Right cardiac atrium (tissue), 5 donors: ENCODE data around the gene FAM43B. TPM values are rescaled to one million over a fixed set of nuclear protein-coding genes. Genes with fewer than 3 reads are reported as not detected.

Experiments used
- ATAC-seq, 2 donors: fragments of 200-7000 bp; cut with Tn5 transposase; one replicate each; pipeline versions ENCODE4 v1.8.0 to v1.9.1; 2020; ENCODE audit warnings: moderate library complexity in 2 of 2, mild to moderate bottlenecking in 1 of 2
- DNase-seq, 3 donors: peaks; one replicate each; pipeline ENCODE4 v3.0.0-alpha.2; 2020
- H3K27ac ChIP-seq: one replicate; pipeline ENCODE4 v1.5.1; 2013; ENCODE audit warnings: mild to moderate bottlenecking, low read length, control low read depth, moderate library complexity
- H3K27me3 ChIP-seq: one replicate; pipeline ENCODE4 v1.6.1; 2013; ENCODE audit not compliant: control insufficient read depth, insufficient read depth
- H3K4me1 ChIP-seq: one replicate; pipeline ENCODE4 v1.6.1; 2013; ENCODE audit warnings: low read length; ENCODE audit not compliant: control insufficient read depth, insufficient read depth
- H3K4me3 ChIP-seq: one replicate; pipeline ENCODE4 v1.5.1; 2013; ENCODE audit warnings: low read length, control low read depth
- H3K9me3 ChIP-seq: one replicate; pipeline ENCODE4 v1.6.1; 2013; ENCODE audit warnings: low read length; ENCODE audit not compliant: control insufficient read depth
- WGBS: extraction: QIAGEN DNeasy Blood & Tissue Kit; methylation state at CpG from one replicate; pipeline ENCODE4 v1.1.7; 2013; 5-methylcytosine and 5-hydroxymethylcytosine counted together
- intact Hi-C, 4 donors: fragments of 100-400 bp; cut with DNase I; formaldehyde crosslinking; loops; one replicate each; pipeline versions ENCODE4 v1.11.0 to v1.14.0; 2022 to 2023
- polyA plus RNA-seq: library from polyadenylated mRNA; stranded (reverse); fragments of 200-250 nt; gene quantifications from one replicate; pipeline ENCODE4 v1.2.3, GENCODE V29; 2013
- total RNA-seq, 4 donors: library from RNA; stranded (reverse); fragmentation: NEBNext Ultra II Directional; extraction: Animal tissue kit (Norgen Biotek cat#: 25700); gene quantifications; one replicate each; pipeline ENCODE4 v1.2.1, GENCODE V29; 2021
- donor health status: healthy with polysubstance abuse.
- donor health status: DM: no; HTN: yes; CAD: no.
- donor health status: DM: no; HTN: no; CAD: no.
- donor health status: DM: no; HTN: yes; CAD: no; lungs with severe emphysema.
- donor health status: DM: yes; HTN: yes; CAD: no.

Gene FAM43B
- total and polyA plus RNA-seq, 5 donors, result 1.3 to 3.6 (median 1.9) TPM

- DNase-seq (peak in 2 of 3 donors; percentile 26 to 60), ATAC-seq (peak; percentile 3 to 19)
- H3K4me3 ChIP-seq, result peak overlapping the region; percentile 39
- peaks cover 8% of the 10 kb centered on the region for H3K4me1 ChIP-seq
- 2% methylated on average over 82 of the region's 82 CpGs for WGBS
- no peaks in the 10 kb centered on the region for H3K9me3 ChIP-seq
- intact Hi-C loops, result no loop called here
- H3K27me3 ChIP-seq, result no peaks in the 10 kb centered on the region
- no peak overlapping the region for H3K27ac ChIP-seq
These were observed 514 bp downstream of the FAM43B start for GRCh38 chr1:20552728-20553445.

GRCh38 chr1:20555025-20555757, 2.8 kb downstream of the FAM43B start:
- Histone ChIP-seq H3K4me1 (peaks cover 8% of the 10 kb centered on the region), H3K27me3 (no peaks in the 10 kb centered on the region), H3K4me3 (no peak overlapping the region), H3K27ac (no peak overlapping the region), H3K9me3 (no peaks in the 10 kb centered on the region)
- DNase-seq (peak in 2 of 3 donors; percentile 55 to 61), ATAC-seq (peak in 1 of 2 donors; percentile 17)
- 35% methylated on average over 7 of the region's 7 CpGs for WGBS
- intact Hi-C loops, result no loop called here

GRCh38 chr1:20555758-20556120, 3.4 kb downstream of the FAM43B start:
- H3K27me3 ChIP-seq, result no peaks in the 10 kb centered on the region
- DNase-seq (no peak), ATAC-seq (no peak)
- WGBS, result 72% methylated on average over 4 of the region's 4 CpGs
- no peak overlapping the region for H3K4me3 ChIP-seq
- H3K9me3 ChIP-seq, result no peaks in the 10 kb centered on the region
- intact Hi-C loops, result no loop called here
- no peak overlapping the region for H3K27ac ChIP-seq
- peaks cover 8% of the 10 kb centered on the region for H3K4me1 ChIP-seq

GRCh38 chr1:20558191-20558590, 5.8 kb downstream of the FAM43B start:
- 58% methylated on average over 5 of the region's 5 CpGs for WGBS
- Histone ChIP-seq H3K9me3 (no peaks in the 10 kb centered on the region), H3K4me1 (peaks cover 8% of the 10 kb centered on the region), H3K27ac (no peak overlapping the region), H3K4me3 (no peak overlapping the region), H3K27me3 (no peaks in the 10 kb centered on the region)
- intact Hi-C loops, result no loop called here
- no peak for DNase-seq
- ATAC-seq, result no peak

- no peak for ATAC-seq
- no peaks in the 10 kb centered on the region for H3K27me3 ChIP-seq
- 78% methylated on average over 1 of the region's 1 CpG for WGBS
- H3K4me1 ChIP-seq, result no peaks in the 10 kb centered on the region
- intact Hi-C loops, result no loop called here
- H3K27ac ChIP-seq, result no peak overlapping the region
- H3K4me3 ChIP-seq, result no peak overlapping the region
- DNase-seq, result no peak
- H3K9me3 ChIP-seq, result no peaks in the 10 kb centered on the region
These were observed 8.6 kb downstream of the FAM43B start for GRCh38 chr1:20560966-20561365.

GRCh38 chr1:20565234-20565633, 12.9 kb downstream of the FAM43B start:
- ATAC-seq (no peak), DNase-seq (no peak)
- H3K27ac ChIP-seq, result no peak overlapping the region
- no peaks in the 10 kb centered on the region for H3K27me3 ChIP-seq
- H3K9me3 ChIP-seq, result no peaks in the 10 kb centered on the region
- H3K4me1 ChIP-seq, result no peaks in the 10 kb centered on the region
- intact Hi-C loops, result no loop called here
- no peak overlapping the region for H3K4me3 ChIP-seq
- WGBS, result 58% methylated on average over 4 of the region's 4 CpGs

- H3K4me3 ChIP-seq, result no peak overlapping the region
- WGBS, result 91% methylated on average over 4 of the region's 4 CpGs
- ATAC-seq (no peak), DNase-seq (no peak)
- no peaks in the 10 kb centered on the region for H3K4me1 ChIP-seq
- intact Hi-C loops, result loop anchor here in 1 of 4 donors (10.0 kb wide), 1 partner anchor 65 kb away; the partner anchor contains the start of gene PINK1
- no peak overlapping the region for H3K27ac ChIP-seq
- no peaks in the 10 kb centered on the region for H3K9me3 ChIP-seq
- no peaks in the 10 kb centered on the region for H3K27me3 ChIP-seq
These were observed 17.2 kb downstream of the FAM43B start for GRCh38 chr1:20569523-20570098.

- no peaks in the 10 kb centered on the region for H3K4me1 ChIP-seq
- intact Hi-C loops, result loop anchor here in 1 of 4 donors (10.0 kb wide), 1 partner anchor 63 kb away; the partner anchor contains the start of gene PINK1
- ATAC-seq (no peak), DNase-seq (no peak)
- no peak overlapping the region for H3K27ac ChIP-seq
- H3K27me3 ChIP-seq, result no peaks in the 10 kb centered on the region
- 71% methylated on average over 5 of the region's 5 CpGs for WGBS
- no peaks in the 10 kb centered on the region for H3K9me3 ChIP-seq
- H3K4me3 ChIP-seq, result no peak overlapping the region
These were observed 19.1 kb downstream of the FAM43B start for GRCh38 chr1:20571427-20571826.

GRCh38 chr1:20573987-20574386, 21.6 kb downstream of the FAM43B start:
- WGBS, result 53% methylated on average over 1 of the region's 1 CpG
- intact Hi-C loops, result loop anchor here in 1 of 4 donors (10.0 kb wide), 1 partner anchor 61 kb away; the partner anchor contains the start of gene PINK1

GRCh38 chr1:20574686-20575540, 22.5 kb downstream of the FAM43B start:
- H3K9me3 ChIP-seq, result no peaks in the 10 kb centered on the region
- H3K27me3 ChIP-seq, result no peaks in the 10 kb centered on the region
- 19% methylated on average over 18 of the region's 18 CpGs for WGBS
- peak; percentile 94 to 95 for ATAC-seq
- H3K27ac ChIP-seq, result no peak overlapping the region
- no peaks in the 10 kb centered on the region for H3K4me1 ChIP-seq
- no peak overlapping the region for H3K4me3 ChIP-seq
- peak; percentile 91 to 95 (median 93) for DNase-seq
- intact Hi-C loops, result loop anchor here in 3 of 4 donors (5.0 to 10.0 kb wide), 3 partner anchors 57 to 62 kb away; partner anchors contain the start of gene PINK1 (in 2 of the 3)

More at GRCh38 chr1:20573987-20574386, 21.6 kb downstream of the FAM43B start:
- Histone ChIP-seq H3K9me3 (no peaks in the 10 kb centered on the region), H3K4me3 (no peak overlapping the region), H3K27me3 (no peaks in the 10 kb centered on the region), H3K27ac (no peak overlapping the region), H3K4me1 (no peaks in the 10 kb centered on the region)
- no peak for DNase-seq
- no peak for ATAC-seq
